Chondrocyte (in vitro differentiated cells): Measurements from ENCODE around the gene SMIM10L2A. TPM values are rescaled to one million over a fixed set of nuclear protein-coding genes. Genes with fewer than 3 reads are reported as not detected.
A peak's percentile ranks its signal among the peaks of the same experiment; 100 is the strongest.

ENCODE experiments used
- DNase-seq: peaks from one replicate; pipeline ENCODE4 v3.0.0; 2021; ENCODE audit warnings: mixed read lengths, low spot score
- H3K27ac Mint-ChIP-seq: one replicate; pipeline ENCODE4 v1.8.0; 2021; ENCODE audit warnings: mild to moderate bottlenecking, moderate library complexity, mixed read lengths; ENCODE audit not compliant: unreplicated experiment
- H3K27me3 Mint-ChIP-seq: 2 replicates; pipeline ENCODE4 v1.8.0; 2021; ENCODE audit warnings: low read depth, mixed read lengths
- H3K36me3 Mint-ChIP-seq: 2 replicates; pipeline ENCODE4 v1.8.0; 2021; ENCODE audit warnings: low read depth, mixed read lengths
- H3K4me1 Mint-ChIP-seq: 2 replicates; pipeline ENCODE4 v1.8.0; 2021; ENCODE audit warnings: low read depth, mild to moderate bottlenecking, mixed read lengths
- H3K4me3 Mint-ChIP-seq: one replicate; pipeline ENCODE4 v1.8.0; 2021; ENCODE audit warnings: mild to moderate bottlenecking, moderate library complexity, mixed read lengths; ENCODE audit not compliant: unreplicated experiment
- H3K9me3 Mint-ChIP-seq: 2 replicates; pipeline ENCODE4 v1.8.0; 2021; ENCODE audit warnings: low read depth, mixed read lengths
- CTCF ChIP-seq: fragments of 200-600 bp; sonication (generic); IDR thresholded peaks from 2 replicates; pipeline ENCODE4 v1.5.0; 2021; ENCODE audit warnings: antibody characterized with exemption, mild to moderate bottlenecking, moderate library complexity
- total RNA-seq: library from RNA; stranded (reverse); gene quantifications from 3 replicates; pipeline ENCODE4 v1.2.1, GENCODE V29; 2021

Gene SMIM10L2A
- total RNA-seq, 1 donor from 2014 or later, result 0.40 TPM

DNA sequence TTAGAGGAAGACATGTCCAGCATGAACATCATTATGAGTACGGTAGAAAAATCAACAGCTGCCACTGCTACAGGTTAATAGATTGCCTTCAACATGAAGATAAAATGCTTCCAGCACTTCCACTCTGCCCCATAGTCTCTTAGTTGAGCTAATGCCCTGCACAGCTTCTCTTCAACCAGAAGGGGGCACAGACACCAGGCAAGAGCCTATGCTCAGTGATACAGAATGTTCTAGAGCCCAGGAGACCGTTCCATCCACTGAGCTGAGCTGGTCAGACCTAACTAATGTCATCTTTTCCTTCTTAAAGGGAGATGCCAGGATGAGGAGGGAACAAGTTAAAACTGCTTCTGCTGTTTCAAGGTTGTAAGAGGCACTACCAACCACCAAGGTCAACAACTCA is 42.2 kb downstream of the SMIM10L2A start:
- Mint-ChIP-seq H3K9me3 (peaks cover 11% of the 10 kb centered on the region), H3K27me3 (no peaks in the 10 kb centered on the region), H3K4me3 (no peak overlapping the region), H3K4me1 (no peaks in the 10 kb centered on the region), H3K27ac (no peak overlapping the region), H3K36me3 (no peaks in the 10 kb centered on the region)
- peak; percentile 32 for TF ChIP-seq CTCF
- DNase-seq, result no peak

DNA sequence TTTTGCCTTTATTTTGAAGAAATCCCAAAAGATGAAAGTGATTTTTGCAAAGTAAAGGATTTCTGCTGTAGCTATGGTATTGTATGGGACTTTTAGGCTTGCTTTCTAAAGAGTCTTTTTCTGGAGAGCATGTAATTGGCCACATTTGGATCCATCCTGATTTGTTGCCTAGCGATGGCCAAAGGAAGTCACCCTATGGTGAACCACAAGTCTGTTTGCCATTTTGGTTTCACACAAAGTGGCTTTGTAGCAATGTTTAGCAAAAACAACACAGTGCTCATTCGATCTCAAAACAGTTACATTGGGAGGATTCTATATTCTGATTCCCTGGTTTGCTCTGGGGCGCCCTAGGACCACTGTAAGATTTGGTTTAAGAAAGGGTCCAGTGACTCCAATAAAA is 54.6 kb downstream of the SMIM10L2A start:
- Mint-ChIP-seq H3K4me3 (no peak overlapping the region), H3K9me3 (no peaks in the 10 kb centered on the region), H3K27ac (no peak overlapping the region), H3K4me1 (no peaks in the 10 kb centered on the region), H3K27me3 (peaks cover 5% of the 10 kb centered on the region), H3K36me3 (no peaks in the 10 kb centered on the region)
- no peak for DNase-seq
- no peak for TF ChIP-seq CTCF

GRCh38 chrX:135477576-135477975 is 55.8 kb downstream of the SMIM10L2A start:
- H3K4me1 Mint-ChIP-seq, result no peaks in the 10 kb centered on the region
- H3K27ac Mint-ChIP-seq, result no peak overlapping the region
- TF ChIP-seq CTCF, result peak; percentile 72
- H3K27me3 Mint-ChIP-seq, result peaks cover 5% of the 10 kb centered on the region
- no peak for DNase-seq
- no peaks in the 10 kb centered on the region for H3K36me3 Mint-ChIP-seq
- no peaks in the 10 kb centered on the region for H3K9me3 Mint-ChIP-seq
- H3K4me3 Mint-ChIP-seq, result no peak overlapping the region

Other genes with a start within 250 kb of the SMIM10L2A start
- gene ETDA, start 169.9 kb upstream of the SMIM10L2A start, total RNA-seq, result not detected in 3 replicates
- gene ETDC, start 112.5 kb upstream of the SMIM10L2A start, total RNA-seq, result not detected in 3 replicates
- 5.9 to 7.4 TPM (median 5.9 TPM) in 3 replicates for gene ZNF75D, start 77.8 kb upstream of the SMIM10L2A start, total RNA-seq
- gene ZNF449, start 77.1 kb upstream of the SMIM10L2A start, total RNA-seq, result 10.6 to 14.8 TPM (median 13.7 TPM) in 3 replicates
- gene INTS6L, start 98.7 kb downstream of the SMIM10L2A start, total RNA-seq, result 5.8 to 7.7 TPM (median 6.0 TPM) in 3 replicates